Neural progenitor cell (in vitro differentiated cells): ENCODE measurements around the gene ETHE1. TPM values are rescaled to one million over a fixed set of nuclear protein-coding genes. Genes with fewer than 3 reads are reported as not detected.

ENCODE experiments used
- DNase-seq: peaks from one replicate; pipeline ENCODE4 v3.0.0-alpha.2; 2016; ENCODE audit warnings: low spot score
- H2AFZ ChIP-seq: fragments of 200-600 bp; sonication (generic); replicated peaks from 2 replicates; pipeline ENCODE4 v1.6.1; 2016; ENCODE audit warnings: antibody characterized with exemption
- H3F3A ChIP-seq: fragments of 200-600 bp; sonication (generic); 2 replicates; pipeline ENCODE4 v1.6.1; 2016; ENCODE audit warnings: antibody characterized with exemption, low read depth
- H3K27ac ChIP-seq: fragments of 200-600 bp; sonication (generic); 2 replicates; pipeline ENCODE4 v1.5.1; 2016; ENCODE audit warnings: mild to moderate bottlenecking
- H3K27me3 ChIP-seq: fragments of 200-600 bp; sonication (generic); 2 replicates; pipeline ENCODE4 v1.6.1; 2016; ENCODE audit warnings: mild to moderate bottlenecking, moderate library complexity
- H3K36me3 ChIP-seq: fragments of 200-600 bp; sonication (generic); 2 replicates; pipeline ENCODE4 v1.5.1; 2016
- H3K4me1 ChIP-seq: fragments of 200-600 bp; sonication (generic); 2 replicates; pipeline ENCODE4 v1.6.1; 2016; ENCODE audit warnings: mixed run types
- H3K4me2 ChIP-seq: fragments of 200-600 bp; sonication (generic); 2 replicates; pipeline ENCODE4 v1.6.1; 2016
- H3K4me3 ChIP-seq: fragments of 200-600 bp; sonication (generic); 2 replicates; pipeline ENCODE4 v1.5.1; 2016
- H3K79me2 ChIP-seq: fragments of 200-600 bp; sonication (generic); 2 replicates; pipeline ENCODE4 v1.6.1; 2016; ENCODE audit warnings: low read depth
- H3K9ac ChIP-seq: fragments of 200-600 bp; sonication (generic); 2 replicates; pipeline ENCODE4 v1.6.1; 2016
- H3K9me3 ChIP-seq: fragments of 200-600 bp; sonication (generic); 2 replicates; pipeline ENCODE4 v1.5.1; 2016; ENCODE audit warnings: low read depth
- H4K20me1 ChIP-seq: fragments of 200-600 bp; sonication (generic); 2 replicates; pipeline ENCODE4 v1.6.1; 2016; ENCODE audit warnings: low read depth
- H3K27ac Mint-ChIP-seq: 3 replicates; pipeline ENCODE4 v1.8.0; 2021; ENCODE audit warnings: mixed read lengths
- H3K27me3 Mint-ChIP-seq: 2 replicates; pipeline ENCODE4 v1.8.0; 2022; ENCODE audit warnings: low read depth, mild to moderate bottlenecking, inconsistent platforms, moderate library complexity, mixed read lengths; ENCODE audit not compliant: insufficient read depth
- H3K36me3 Mint-ChIP-seq: 3 replicates; pipeline ENCODE4 v1.8.0; 2021; ENCODE audit warnings: mixed read lengths
- H3K4me1 Mint-ChIP-seq: 3 replicates; pipeline ENCODE4 v1.8.0; 2021; ENCODE audit warnings: mixed read lengths
- H3K4me3 Mint-ChIP-seq: 3 replicates; pipeline ENCODE4 v1.8.0; 2021; ENCODE audit warnings: mild to moderate bottlenecking, moderate library complexity, mixed read lengths
- H3K9me3 Mint-ChIP-seq: 3 replicates; pipeline ENCODE4 v1.8.0; 2020; ENCODE audit warnings: mixed read lengths
- EZH2 ChIP-seq: fragments of 200-600 bp; sonication (generic); IDR thresholded peaks from 2 replicates; pipeline ENCODE4 v1.6.1; 2017; ENCODE audit warnings: antibody characterized with exemption, mild to moderate bottlenecking, moderate library complexity
- EZH2phosphoT487 ChIP-seq: fragments of 200-600 bp; sonication (generic); IDR thresholded peaks from 2 replicates; pipeline ENCODE4 v1.6.1; 2017; ENCODE audit warnings: antibody characterized with exemption
- total RNA-seq: library from RNA; depleted of rRNA; stranded (reverse); fragments of >200 nt; gene quantifications from 2 replicates; pipeline ENCODE4 v1.2.3, GENCODE V29; 2015; ENCODE audit warnings: low replicate concordance
- TF ChIP-seq, protein P1 (sequence below): fragments of 200-600 bp; sonication (generic); IDR thresholded peaks from 2 replicates; pipeline ENCODE4 v1.5.1; 2017; ENCODE audit warnings: antibody characterized with exemption, mild to moderate bottlenecking

Gene ETHE1
- total RNA-seq, 1 donor from 2014 or later = 13.6 TPM

DNA sequence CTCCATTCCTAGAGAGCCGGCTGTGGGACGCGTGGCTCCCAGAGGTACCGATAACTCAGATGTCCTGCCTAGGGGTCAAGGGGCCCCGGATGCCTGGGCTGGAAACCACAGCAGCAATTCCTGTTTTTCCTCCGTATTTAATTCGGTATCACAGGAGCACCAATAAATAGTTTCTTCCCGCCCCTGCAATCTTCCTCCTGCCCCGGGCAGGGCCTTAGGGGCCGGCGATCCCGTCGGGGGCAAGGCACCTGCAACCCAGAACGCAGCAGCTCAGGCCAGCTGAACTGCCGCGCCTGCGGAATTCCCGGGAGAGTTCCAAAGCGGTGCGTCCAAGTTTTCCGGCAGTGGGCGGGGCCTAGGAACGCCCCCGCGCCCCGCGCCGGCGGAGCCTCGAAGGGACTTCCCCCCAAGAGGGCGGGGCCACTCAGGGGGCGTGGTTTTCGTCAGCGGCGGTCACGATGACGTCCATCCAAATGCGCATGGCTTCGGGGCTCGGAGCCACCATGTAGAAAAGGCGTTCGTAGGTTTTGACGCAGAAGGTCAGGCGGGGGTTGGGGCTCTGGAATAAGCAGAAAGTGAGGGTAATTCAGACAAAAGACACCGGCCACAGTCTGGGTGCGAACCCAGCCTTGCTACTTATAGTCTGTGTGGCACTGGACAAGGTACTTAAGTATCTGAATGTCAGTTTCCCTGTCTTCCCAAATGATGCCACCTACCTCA, 51.9 kb downstream of the ETHE1 start:
- Histone ChIP-seq H3K27ac (no peak overlapping the region), H2AFZ (peak overlapping the region; percentile 86), H3K4me1 (no peaks in the 10 kb centered on the region), H3K9ac (no peak overlapping the region), H3K36me3 (no peaks in the 10 kb centered on the region), H3K9me3 (no peaks in the 10 kb centered on the region), H3K4me2 (peak overlapping the region; percentile 75), H3K4me3 (peak overlapping the region; percentile 40), H3K79me2 (no peaks in the 10 kb centered on the region), H4K20me1 (no peaks in the 10 kb centered on the region), H3F3A (peaks cover 10% of the 10 kb centered on the region), H3K27me3 (peaks cover 14% of the 10 kb centered on the region)
- Mint-ChIP-seq H3K36me3 (no peaks in the 10 kb centered on the region), H3K4me3 (peak overlapping the region; percentile 83), H3K4me1 (peaks cover 5% of the 10 kb centered on the region), H3K27me3 (peaks cover 3% of the 10 kb centered on the region), H3K27ac (peak overlapping the region; percentile 43), H3K9me3 (no peaks in the 10 kb centered on the region)
- DNase-seq = peak; percentile 98
- TF ChIP-seq EZH2 (no peak), EZH2phosphoT487 (no peak)
- TF ChIP-seq, protein P1, sequence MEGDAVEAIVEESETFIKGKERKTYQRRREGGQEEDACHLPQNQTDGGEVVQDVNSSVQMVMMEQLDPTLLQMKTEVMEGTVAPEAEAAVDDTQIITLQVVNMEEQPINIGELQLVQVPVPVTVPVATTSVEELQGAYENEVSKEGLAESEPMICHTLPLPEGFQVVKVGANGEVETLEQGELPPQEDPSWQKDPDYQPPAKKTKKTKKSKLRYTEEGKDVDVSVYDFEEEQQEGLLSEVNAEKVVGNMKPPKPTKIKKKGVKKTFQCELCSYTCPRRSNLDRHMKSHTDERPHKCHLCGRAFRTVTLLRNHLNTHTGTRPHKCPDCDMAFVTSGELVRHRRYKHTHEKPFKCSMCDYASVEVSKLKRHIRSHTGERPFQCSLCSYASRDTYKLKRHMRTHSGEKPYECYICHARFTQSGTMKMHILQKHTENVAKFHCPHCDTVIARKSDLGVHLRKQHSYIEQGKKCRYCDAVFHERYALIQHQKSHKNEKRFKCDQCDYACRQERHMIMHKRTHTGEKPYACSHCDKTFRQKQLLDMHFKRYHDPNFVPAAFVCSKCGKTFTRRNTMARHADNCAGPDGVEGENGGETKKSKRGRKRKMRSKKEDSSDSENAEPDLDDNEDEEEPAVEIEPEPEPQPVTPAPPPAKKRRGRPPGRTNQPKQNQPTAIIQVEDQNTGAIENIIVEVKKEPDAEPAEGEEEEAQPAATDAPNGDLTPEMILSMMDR = no peak

DNA sequence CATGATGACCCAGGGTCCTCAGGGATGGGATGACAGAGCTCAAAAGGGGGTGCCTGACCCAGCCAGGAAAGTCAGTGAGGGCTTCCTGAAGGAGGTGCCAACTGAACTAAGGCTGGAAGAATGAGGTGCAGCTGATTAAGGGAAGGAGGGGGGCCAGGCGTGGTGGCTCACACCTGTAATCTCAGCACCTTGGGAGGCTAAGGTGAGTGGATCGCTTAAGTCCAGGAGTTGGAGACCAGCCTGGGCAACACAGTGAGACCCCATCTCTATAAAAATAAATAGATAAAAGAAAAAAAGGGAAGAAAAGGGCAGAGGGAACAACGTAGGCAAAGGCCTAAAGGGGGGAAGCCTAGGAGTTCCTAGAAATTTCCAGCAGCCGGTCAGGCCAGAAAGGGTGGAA, 52.5 kb downstream of the ETHE1 start:
- H3K27ac ChIP-seq = no peak overlapping the region

DNA sequence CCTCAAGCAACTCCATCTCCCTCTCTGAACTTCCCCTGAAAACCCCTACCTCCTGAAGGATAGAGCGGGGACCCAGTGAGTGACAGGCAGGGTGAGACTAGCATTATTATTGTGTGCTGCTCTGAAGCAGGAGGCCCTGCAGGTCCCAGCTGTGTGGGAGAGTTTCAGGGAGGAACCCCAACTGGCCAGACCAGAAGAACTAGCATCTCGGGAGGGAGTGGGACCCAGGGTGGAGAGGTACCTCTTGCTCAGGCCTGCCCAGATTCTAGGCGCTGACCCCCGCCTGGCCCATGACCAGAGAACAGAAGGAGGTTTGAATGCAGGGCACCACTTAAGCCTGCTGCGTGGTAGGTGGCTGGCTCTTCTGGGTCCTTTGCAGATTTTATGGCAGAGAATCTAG, 55.9 kb downstream of the ETHE1 start:
- H3K36me3 ChIP-seq = no peaks in the 10 kb centered on the region
- no peak overlapping the region for H3K27ac ChIP-seq
- no peak overlapping the region for H3K4me3 ChIP-seq
- H3K27me3 ChIP-seq = peaks cover 28% of the 10 kb centered on the region
- peaks cover 10% of the 10 kb centered on the region for H3F3A ChIP-seq
- no peaks in the 10 kb centered on the region for H3K4me1 ChIP-seq
- H3K9me3 ChIP-seq = no peaks in the 10 kb centered on the region
- H2AFZ ChIP-seq = no peak overlapping the region
- no peak overlapping the region for H3K9ac ChIP-seq
- no peaks in the 10 kb centered on the region for H3K36me3 Mint-ChIP-seq
- no peak overlapping the region for H3K27ac Mint-ChIP-seq
- H4K20me1 ChIP-seq = no peaks in the 10 kb centered on the region
- H3K4me1 Mint-ChIP-seq = peaks cover 11% of the 10 kb centered on the region
- no peak for TF ChIP-seq EZH2phosphoT487
- no peak for TF ChIP-seq EZH2
- TF ChIP-seq, protein P1 = no peak
- no peak for DNase-seq
- no peaks in the 10 kb centered on the region for H3K79me2 ChIP-seq
- H3K4me3 Mint-ChIP-seq = no peak overlapping the region
- H3K27me3 Mint-ChIP-seq = peaks cover 13% of the 10 kb centered on the region
- H3K9me3 Mint-ChIP-seq = no peaks in the 10 kb centered on the region
- no peak overlapping the region for H3K4me2 ChIP-seq

More for the DNA sequence above, 52.5 kb downstream of the ETHE1 start:
- Histone ChIP-seq H3K79me2 (no peaks in the 10 kb centered on the region), H3K4me1 (no peaks in the 10 kb centered on the region), H3K9ac (no peak overlapping the region), H4K20me1 (no peaks in the 10 kb centered on the region), H3K27me3 (peaks cover 14% of the 10 kb centered on the region), H3K36me3 (no peaks in the 10 kb centered on the region), H3K4me2 (peak overlapping the region; percentile 75), H3K9me3 (no peaks in the 10 kb centered on the region), H3K4me3 (peak overlapping the region; percentile 40), H3F3A (peaks cover 10% of the 10 kb centered on the region), H2AFZ (no peak overlapping the region)
- TF ChIP-seq, protein P1 = no peak
- TF ChIP-seq EZH2phosphoT487 (no peak), EZH2 (no peak)
- H3K9me3 Mint-ChIP-seq = no peaks in the 10 kb centered on the region
- no peak overlapping the region for H3K27ac Mint-ChIP-seq
- no peaks in the 10 kb centered on the region for H3K36me3 Mint-ChIP-seq
- H3K4me1 Mint-ChIP-seq = peaks cover 7% of the 10 kb centered on the region
- peak overlapping the region; percentile 83 for H3K4me3 Mint-ChIP-seq
- DNase-seq = no peak
- peaks cover 3% of the 10 kb centered on the region for H3K27me3 Mint-ChIP-seq
